Stimulated activated CD4-positive, alpha-beta T cell treated with anti-CD3 and anti-CD28 coated beads, Interleukin-1b, Interleukin-23, amount 100 ng/mL, for 4 hours (primary cell): ENCODE measurements around the gene HOXB4.

Source experiments
- DNase-seq, 2 donors: peaks; one replicate each; pipeline ENCODE4 v3.0.0-alpha.2; 2020; ENCODE audit warnings: low read depth in 2 of 2

The HOXB4 gene

DNA sequence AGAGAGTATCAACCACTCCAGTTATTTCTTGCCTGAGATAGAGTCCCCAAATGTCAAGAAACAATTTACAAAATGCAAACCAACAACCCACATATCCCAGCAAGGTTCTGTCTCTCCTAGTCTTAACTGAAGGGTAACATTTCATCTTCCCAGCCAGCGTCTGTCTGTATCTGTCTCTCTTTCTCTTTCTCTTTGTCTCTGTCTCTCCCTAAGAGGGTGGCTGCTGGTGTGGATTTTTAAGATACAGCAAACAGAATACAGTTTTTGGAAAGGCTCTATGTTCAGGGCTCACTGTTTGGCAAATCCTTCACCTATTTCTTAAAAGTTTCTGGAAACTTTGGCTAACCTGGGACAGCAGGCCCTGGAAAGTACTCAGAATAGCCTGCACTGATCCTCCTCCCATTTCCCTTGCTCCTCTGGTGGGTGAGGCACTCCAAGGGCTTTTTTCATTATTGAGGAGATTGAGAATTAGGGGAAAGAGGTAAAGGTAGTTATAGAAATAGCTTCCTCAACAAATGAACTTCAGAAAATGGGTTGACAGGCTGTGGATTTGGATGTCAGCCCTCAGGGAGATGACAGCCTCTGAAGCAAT is 6.2 kb downstream of the HOXB4 start:
- no peak for DNase-seq

DNA sequence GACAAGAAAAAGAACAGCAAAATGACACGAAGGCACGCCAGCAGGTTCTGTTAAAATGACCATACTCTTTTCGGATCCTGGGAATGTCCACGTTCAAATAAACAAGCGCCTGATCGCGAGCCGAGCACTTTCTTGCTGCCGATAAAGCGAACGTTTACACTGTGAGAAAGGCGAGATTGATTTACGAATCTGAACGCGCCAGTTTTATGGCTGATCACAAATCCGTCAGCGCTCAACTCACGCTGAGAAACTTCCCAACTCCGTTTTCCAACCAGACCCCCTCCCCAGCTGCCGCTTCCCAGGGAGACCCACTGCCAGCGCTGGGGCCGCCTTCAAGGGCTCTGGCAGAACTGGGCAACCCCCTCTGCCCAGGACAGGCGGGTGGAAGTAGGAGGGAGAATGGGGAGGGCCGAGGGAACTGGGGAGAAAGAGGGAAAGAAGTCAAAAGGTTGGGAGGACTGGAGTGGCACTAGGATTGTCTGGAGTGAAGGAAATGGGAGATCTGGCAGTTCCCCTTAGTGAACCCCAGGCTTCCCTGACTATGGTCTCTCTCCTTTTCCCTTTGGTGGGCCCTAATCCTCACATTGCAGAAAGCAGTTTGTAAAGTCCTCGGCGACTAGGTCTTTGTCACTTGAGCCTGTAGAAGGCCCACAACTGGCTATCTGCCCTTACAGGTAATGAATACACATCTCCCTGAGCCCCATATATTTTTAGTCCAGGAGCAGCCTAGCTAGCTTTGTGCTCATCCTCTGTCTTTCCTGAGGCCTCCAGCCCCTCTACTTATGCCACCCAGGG is 6.9 kb downstream of the HOXB4 start:
- DNase-seq, result no peak

DNA sequence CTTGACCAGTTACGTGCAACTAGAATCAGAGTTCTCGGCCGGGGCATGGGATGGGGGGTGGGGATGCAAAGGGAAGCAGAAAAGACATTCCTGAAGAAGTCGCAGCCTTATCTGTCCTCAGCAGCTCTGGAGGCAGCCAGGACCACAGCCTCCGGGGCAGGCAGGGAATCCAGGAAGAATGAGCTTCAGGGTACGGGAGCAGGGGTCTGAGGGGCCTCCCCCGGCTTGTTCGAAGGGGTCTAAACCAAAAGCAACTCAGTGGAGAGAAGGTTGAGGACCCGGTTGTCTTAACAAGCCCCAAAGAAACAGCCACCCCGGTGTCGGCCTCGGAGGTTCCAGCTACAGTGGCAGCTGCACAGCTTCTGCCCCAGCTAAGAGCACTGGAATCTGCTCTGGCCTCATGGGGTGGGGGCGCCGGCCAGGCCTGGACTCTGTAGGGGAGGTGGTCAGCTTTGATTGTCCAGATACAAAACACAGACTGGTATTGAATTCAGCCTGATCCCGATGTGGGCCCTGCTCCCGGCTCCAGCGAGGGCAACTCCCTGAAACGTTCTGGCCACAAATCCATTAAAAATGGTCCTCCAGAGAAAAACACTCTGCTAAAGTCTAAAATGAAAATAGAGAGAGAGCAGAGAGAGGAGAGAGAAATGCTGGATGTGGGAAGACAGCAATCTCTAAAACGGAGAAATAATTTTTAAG is 7.7 kb downstream of the HOXB4 start:
- no peak for DNase-seq

DNA sequence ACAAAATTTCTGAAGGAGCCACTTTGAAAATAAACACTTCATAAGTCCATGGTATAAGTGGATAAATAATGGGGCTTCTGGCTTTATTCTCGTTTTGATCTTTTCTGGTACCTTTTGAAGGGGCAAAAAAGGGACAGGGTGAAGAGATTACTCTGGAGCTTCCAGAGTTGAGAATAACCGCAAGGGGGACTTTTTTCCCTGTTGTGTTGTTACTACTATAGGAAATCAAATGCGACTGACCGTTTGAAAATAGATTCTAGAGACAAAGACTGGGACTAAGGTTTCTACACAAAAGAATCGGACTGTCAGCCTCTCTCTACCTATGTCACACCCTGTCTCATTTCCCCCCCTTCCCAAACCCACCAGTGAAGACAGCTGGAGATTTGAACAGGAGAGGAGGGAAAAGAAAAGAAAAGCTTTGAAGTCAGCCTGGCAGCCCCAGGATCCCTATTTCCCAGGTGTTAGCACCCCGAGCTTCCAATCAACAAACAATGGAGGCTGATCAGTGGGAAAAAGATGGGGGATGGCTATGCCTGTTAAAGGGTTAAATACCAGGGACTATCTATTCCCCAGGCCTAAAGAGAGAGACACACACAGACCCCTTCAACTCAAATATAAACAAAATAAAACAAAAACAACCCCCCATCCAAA is 8.4 kb downstream of the HOXB4 start:
- no peak for DNase-seq

DNA sequence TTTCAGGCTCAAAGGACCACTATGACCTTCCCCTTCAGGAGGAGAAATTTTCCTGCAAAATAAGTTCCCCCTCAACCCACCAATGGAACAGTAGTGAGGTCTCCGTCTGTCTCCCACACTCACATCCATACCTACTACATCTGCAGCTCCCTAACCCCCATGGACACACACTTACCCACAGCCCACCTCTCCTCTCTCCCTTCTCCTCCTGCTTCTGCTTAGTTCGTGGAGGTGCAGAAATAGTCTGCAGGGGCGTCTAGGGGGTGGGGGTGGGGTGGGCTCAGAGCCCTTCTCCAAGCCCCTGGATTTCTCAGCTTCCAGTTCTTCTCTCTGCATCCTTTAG is 8.9 kb downstream of the HOXB4 start:
- DNase-seq, result no peak

DNA sequence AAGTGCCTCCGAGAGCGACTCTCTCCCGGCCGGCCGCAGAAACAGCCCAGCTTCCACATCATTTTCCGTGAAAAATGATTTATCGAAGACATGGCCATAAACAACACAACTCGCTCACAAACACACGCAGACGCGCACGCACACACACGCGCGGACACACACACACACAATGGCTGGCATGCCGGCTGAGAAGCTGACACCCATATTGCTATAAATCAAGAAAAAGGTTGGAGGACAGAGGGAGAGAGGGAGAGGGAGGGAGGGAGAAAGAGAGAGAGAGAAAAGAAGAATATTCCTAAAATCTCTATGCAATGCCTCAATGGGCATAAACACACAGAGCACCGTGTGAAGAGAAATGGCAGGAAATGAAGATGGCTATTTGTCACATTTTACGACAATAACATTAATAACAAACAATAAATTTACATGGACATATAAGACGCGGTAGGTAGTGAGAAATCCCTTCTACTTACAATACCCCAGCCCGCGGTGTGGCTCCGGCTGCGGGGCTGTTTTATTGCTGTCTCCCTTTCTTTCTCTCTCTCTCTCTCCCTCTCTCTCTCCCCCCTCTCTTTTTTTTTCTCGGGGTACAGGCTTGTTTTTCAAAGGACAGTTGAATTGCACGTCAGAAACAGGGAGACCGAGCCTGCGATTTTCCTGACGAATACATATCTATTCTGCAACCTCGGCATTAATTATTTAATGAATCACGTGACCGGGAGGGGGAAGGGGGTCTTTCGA is 9.5 kb downstream of the HOXB4 start:
- no peak for DNase-seq

DNA sequence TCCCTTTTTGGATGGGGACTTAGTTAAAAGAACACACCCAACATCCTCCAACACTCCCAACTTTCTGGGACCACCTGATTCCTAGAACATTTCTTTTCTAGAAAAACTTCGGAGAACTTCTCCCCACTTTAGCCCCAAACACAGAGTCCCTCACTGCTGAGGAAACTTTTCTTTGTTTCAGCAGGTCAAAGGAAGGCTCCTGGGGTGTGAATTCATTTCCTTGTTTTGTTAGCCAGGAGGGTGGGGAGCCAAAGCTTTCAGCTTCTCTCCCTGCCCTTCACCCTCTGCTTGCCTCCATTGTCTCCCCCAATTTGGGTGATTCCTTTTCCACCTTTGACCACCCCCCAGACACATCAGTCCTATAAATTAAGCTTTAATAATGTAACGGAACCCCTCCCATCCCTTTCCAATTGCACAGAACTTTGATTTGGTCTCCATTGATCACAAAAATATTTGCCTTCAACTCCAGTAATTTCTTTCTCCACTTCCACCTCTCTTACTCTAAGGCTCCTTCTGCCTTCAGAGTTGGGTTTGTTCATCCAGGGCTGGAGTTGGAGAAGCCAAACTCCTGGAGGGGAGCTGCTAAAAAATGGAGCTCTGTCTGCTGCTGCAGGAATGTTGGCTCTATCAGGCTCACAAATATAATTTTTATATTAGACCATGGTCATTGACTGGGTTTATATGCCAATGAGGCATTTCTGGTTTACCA is 10.3 kb downstream of the HOXB4 start:
- DNase-seq, result no peak

DNA sequence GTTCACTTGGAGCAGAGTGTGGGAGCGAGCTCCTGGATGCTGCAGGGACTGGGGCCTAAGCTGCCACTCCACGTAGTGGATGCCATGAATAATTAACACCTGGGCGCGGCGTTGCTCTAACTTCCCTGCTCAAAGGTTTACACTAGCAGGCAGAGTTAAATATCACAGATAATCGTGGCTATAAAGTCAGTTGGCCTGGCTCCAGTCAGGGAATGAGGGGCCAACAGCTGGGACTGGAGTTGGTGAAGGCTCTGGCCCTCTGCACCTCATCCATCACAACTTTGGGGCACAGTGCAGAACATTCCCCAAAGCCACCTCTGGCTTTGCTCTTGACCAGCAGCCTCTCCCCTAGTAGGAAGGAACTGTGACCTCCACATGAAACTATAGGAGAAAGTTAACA is 10.9 kb downstream of the HOXB4 start:
- no peak for DNase-seq

DNA sequence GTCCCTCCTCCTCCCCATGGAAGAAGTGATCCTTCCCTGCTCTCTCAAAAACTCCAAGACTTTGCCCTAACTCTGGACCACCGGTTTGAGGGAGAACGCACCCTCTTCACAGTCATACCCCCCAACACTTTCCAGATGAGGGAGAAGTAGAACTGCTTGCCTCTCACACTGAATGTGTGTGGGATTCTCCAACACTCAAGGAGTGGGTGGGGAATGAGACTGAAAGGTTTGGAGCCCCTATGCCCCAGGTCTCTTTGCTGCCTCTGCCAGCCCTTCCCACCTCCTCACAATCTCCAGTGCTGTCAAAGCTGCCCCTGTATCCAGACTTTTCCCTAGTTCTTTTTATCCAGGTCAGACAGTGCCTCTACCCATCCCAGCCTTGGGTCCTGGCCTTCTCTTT is 11.4 kb downstream of the HOXB4 start:
- no peak for DNase-seq

DNA sequence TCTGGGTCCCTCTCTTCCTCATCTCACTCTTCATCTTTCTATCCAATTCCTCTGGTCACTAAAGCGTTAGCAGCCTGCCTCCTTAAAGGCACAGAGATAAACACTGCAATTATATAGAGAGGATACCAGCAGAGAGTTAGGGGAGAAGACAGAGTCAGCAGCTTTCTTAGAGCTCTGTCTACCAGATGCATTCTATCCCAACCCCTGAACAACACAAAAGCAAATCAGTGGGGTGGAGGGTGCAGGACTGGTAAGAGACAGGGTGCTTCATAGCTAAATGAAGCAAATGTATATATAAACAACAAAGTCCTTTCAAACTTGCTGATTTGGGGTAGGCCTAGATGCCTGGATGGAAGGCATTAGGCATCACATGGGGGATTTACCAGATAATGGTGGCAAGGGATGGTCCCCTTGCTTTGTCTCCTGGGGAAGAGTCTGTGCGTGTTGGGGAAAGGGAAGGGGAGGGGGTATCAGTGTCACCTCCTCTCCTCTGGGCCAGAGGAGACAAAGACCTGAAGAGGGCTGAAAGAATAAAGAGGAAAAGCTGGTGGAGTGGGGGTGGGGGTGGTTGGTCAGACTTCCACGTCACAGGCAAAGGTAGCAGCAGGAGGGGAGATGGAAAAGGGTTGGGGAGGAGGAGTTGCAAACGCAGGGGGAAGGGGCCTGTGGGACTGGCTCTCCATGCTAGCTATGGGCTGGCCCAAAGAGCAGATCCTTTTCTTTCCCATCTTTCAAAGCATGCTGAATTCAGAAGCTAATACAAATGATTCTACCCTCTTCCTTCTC is 12.0 kb downstream of the HOXB4 start:
- no peak for DNase-seq

DNA sequence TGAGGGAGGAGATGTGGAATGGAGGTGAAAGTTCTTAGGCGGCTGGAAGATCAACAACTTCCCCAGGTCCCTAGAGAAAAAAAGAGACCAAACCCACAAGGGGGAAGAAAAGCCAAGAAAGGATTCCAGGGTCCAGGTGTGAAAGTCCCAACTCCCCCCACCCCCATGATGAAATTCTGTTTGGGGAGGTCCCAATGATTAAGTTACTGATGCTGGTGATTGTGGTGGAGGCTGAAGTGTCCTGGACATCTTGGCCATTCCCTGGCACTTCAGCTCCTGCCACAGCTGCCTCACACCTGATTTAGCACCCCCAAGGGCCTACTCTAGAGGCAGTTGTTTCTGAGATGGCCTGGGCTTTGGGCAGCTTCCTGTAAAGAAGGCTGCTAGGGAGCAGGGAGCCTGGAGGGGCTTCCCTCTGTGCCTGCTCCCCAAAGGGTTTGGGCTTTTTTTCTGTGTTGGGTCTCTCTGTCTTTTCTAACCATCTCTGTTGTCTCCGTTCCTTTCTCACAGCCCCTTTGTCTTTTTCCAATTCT is 13.1 kb downstream of the HOXB4 start:
- DNase-seq, result no peak

DNA sequence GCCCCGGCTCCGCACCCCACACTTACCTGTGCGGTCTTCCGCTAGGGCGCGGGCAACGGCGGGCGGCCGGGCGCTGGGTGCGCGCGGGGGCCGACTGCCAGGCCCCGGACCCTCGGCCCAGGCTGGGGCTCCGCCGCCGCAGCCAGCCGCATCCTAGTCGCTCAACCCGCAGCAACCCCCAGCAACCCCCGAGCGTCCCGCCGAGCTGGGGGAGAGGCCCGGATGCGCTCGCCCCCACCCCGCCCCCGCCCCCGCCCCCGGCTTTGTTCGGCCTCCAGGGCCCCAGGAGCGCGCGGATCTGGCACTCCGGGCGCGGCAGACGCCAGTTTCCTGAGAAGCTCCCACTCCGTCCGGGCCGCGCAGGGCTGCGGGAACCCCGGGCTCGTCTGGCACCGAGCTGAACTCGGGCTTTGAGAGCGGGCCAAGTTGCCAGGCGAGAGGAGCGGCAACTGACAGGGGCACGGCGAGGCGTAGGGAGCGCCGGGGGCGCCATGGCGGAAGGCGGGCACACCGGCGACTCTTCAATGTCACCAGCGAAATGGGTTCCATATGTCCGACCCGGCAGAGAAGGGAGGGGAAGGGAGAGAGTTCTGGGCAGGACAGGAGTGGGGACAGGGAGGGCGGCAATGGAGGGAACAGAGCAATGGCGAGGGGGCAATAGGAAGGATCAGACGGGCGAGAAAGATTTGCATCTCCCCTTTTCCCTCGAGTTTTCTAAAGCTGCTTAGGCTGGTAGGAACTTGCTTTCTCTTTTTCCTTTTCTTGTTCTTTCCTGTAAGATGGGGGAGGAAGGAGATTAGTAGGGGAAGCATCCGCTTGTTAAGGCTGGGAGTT is 13.7 kb downstream of the HOXB4 start:
- DNase-seq, result no peak

DNA sequence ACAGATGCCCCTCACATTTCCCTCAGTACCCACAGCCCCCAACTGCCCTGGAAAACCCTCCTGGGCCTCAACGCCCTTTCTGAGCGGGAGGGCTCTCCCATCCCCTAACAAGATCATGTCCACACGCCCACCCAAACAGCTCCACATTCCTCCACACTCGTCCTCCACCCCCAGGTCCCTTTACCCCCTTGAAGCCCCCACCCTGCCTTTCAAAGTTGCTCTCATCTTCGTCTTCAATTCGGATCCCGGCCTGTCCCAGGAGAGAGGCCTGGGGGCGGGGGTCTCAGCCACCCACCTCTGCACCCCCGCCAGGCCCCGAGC is 14.3 kb downstream of the HOXB4 start:
- DNase-seq, result no peak

DNA sequence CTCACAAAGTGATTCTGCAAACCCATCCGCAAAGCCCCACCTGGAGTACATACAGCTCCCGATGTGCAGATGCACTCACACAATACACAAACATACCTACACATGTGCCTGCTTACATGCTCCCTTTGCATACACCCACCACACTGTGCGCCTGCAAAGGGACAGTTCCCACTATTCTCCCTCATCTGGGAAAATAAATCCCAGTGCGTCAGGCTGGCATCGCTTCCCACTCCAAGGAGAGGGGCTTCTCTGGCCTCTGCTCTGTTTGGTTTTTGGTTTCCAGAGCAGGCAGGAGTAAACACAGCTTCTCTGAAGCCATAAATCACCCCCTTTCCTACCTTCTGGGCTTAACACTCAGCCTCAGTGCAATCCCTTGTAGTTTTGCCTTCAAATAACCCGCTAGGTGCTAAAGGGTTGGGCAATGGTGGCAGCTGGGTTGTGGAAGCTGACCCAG is 14.7 kb downstream of the HOXB4 start:
- no peak for DNase-seq

DNA sequence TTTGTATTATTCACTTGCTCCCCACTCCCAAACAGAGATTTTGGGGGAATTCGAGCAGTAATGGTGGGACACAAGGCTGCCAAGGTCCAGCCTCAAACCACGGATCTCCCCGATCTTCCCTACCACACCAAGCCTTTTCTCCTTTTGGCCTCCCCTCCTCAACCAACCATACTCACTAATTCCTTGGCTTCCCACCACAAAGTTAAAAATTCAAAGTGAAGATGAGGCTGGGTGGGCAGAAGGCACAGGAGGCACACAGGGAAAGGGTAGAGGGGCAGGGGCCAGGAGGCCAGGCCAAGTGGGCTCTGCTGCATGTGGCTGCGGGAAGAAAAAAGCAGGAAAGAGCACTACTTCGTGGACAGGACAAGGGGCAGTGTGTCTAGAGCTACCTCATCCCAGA is 15.2 kb downstream of the HOXB4 start:
- no peak for DNase-seq

DNA sequence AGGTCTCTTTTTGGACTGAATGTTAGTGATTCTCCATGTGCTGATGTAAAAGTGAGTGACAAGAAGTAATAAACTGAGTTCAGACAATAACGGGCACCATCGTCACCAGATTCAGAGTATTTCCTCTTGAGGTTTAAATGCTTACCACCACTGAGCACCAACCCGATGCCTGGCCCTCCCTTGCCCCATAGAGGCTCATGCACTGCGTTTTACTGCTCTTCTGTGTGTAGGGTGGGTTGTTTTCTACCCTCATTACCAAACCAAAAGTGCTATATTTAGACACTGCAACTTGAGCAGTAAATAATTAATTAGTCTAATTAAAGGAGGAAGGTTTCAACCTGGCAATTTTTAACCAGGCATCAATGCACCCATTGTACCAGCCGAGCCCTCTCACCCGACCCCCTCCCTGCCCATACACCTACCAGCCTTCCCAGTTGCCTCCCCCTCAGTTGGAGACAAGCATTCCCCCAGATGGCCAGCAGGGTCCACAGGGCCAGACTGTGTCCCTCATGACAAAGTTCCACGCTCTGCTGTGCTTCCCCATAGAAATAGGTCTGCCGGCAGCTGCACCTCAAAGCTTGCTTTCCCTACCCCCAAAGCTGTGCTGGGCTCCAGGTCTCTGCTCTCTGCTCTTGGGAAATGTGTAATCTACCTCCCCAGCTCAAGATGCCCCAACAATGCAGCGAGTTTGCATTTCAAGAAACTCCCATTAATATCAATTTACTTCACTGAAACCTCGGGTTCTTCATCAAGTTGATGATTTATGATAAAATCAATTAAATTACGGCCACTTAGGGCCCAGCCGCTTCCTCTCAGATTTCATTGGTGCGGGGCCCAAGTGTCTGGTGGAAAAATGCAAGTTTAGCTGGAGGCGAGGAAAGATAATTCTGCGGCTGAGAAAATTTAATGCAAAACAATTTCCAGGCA is 16.0 kb downstream of the HOXB4 start:
- no peak for DNase-seq

DNA sequence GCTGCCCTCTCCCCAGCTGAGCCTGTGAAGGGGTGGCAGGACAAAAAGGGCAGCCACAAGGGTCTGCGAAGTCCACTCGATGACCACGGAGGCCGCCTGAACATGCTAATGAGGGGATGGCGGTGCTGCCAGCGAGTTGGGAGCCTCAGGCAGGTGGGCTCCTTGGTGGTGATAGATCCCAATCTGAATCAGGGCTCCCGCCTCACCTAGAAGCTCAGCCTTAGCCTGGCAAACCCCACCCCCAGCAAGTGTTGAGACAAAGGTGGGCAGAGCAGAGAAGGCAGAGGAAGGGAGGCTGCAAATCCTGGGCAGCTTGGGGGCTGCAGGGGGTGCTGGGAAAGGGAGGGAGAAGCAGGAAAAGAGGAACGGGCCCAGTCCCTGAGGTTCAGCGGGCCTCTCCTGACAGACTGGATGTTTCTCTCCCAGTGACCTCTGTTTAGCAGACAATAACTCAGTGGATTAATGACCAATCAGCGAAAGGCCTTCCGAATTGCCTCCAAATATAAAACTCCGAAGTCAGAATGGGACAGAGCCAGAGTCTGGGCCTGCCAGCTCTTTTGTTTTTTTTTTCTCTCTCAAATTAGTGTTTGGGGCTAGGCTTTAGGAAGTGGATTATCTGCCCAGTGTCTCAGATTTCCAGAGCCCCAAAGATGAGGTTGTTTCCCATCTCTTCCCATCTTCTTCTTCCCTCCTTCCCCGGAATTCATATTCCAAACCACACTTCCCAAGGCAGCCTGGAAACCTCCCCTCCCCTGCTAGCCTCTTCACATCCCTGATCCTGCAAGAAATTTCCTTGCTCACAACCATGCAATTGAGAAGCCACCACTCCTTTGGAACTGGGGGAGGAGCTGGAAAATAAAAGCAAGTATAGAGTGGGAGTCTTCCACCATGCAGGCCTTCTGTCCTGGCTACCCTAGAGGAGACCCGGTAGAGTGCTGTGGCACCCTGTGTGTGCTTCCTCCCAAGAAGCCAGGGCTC is 18.0 kb downstream of the HOXB4 start:
- no peak for DNase-seq
